Measurements from ENCODE around the gene MACROD2.

DNA sequence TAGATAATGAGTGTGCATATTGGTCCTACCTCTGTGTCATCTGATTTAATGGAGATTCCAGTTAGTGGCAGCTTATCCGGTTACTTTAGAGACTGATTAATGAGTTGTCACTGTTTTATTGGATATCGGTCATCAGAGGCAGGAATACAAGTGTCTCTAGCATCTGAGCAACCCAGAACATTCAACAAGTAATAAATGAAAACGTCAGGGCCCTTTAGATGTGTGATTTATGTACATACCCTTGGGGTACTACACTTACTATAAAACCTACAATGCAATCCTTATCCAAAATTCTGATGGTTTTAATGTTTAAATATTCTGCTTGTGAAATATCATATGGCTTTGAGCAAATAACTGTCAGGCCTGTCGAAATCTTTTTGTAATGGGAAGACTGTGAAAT lies 1460.0 kb downstream of the MACROD2 start:
- TF ChIP-seq RCOR1 (IDR thresholded peaks at IDR 0.05; ENCODE audit: low read depth, low read length) (no peak), TP53 (CRISPR knock-in tag; IDR thresholded peaks at IDR 0.05) (no peak), POLR2A (IDR thresholded peaks at IDR 0.05; ENCODE audit: low read length) (no peak), ESRRA (IDR thresholded peaks at IDR 0.05; ENCODE audit: borderline replicate concordance, low read length) (no peak), CBX2 (IDR thresholded peaks at IDR 0.05; ENCODE audit: borderline replicate concordance, low read depth) (no peak), RAD21 (conservative IDR thresholded peaks at IDR 0.05 in 1 of 2, IDR thresholded peaks at IDR 0.05 in 1 of 2) (no peak), CTCF (IDR thresholded peaks at IDR 0.05) (no peak), BHLHE40 (IDR thresholded peaks at IDR 0.05; ENCODE audit: low read depth, low read length) (no peak), ZFP36 (IDR thresholded peaks at IDR 0.05; ENCODE audit: borderline replicate concordance, partially characterized antibody) (no peak), ZSCAN20 (CRISPR knock-in tag; IDR thresholded peaks at IDR 0.05) (no peak)
- TF ChIP-seq, protein P1, sequence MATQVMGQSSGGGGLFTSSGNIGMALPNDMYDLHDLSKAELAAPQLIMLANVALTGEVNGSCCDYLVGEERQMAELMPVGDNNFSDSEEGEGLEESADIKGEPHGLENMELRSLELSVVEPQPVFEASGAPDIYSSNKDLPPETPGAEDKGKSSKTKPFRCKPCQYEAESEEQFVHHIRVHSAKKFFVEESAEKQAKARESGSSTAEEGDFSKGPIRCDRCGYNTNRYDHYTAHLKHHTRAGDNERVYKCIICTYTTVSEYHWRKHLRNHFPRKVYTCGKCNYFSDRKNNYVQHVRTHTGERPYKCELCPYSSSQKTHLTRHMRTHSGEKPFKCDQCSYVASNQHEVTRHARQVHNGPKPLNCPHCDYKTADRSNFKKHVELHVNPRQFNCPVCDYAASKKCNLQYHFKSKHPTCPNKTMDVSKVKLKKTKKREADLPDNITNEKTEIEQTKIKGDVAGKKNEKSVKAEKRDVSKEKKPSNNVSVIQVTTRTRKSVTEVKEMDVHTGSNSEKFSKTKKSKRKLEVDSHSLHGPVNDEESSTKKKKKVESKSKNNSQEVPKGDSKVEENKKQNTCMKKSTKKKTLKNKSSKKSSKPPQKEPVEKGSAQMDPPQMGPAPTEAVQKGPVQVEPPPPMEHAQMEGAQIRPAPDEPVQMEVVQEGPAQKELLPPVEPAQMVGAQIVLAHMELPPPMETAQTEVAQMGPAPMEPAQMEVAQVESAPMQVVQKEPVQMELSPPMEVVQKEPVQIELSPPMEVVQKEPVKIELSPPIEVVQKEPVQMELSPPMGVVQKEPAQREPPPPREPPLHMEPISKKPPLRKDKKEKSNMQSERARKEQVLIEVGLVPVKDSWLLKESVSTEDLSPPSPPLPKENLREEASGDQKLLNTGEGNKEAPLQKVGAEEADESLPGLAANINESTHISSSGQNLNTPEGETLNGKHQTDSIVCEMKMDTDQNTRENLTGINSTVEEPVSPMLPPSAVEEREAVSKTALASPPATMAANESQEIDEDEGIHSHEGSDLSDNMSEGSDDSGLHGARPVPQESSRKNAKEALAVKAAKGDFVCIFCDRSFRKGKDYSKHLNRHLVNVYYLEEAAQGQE (IDR thresholded peaks at IDR 0.05) = no peak

Data from A549 (cell line).